Stimulated activated CD8-positive, alpha-beta memory T cell treated with anti-CD3 and anti-CD28 coated beads, Interleukin-7, amount 100 ng/mL, for 4 hours (primary cell): ENCODE results near the gene XPO6.

Experiments
- DNase-seq, 2 donors: peaks; one replicate each; pipeline ENCODE4 v3.0.0-alpha.2; 2020; ENCODE audit warnings: low read depth in 2 of 2

Gene XPO6

DNA sequence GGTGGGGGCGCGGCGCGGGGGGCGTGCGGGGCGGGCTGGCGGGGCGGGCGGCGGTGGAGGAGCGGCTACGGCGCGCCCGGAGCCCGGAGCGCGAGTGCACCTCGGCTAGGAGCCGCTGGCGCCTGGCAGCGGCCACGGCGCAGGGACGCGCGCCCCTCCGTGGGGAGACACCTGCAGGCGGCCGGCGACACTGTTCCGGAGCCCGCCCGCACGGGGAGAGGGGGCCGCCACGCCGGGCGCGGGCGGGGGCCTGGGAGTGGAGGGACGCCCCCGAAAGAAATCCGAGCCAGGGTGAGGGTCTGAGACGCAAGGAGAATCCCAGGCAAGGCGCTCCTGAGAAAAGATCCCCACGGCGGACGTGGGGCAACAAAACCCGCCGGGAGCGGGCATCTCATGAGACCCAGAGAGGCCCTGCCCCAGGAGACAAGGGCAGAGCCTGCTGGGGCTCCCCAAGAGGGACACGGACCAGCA lies 148.1 kb downstream of the XPO6 start, which contains the start of gene GSG1L:
TSS of gene GSG1L (minus strand) at position 124 of the 471 bp plus-strand sequence. CDS start 290 bp downstream, outside the sequence.
- DNase-seq, result no peak

GRCh38 chr16:28062847-28063521 lies 148.8 kb downstream of the XPO6 start:
- DNase-seq, result no peak

- DNase-seq, result no peak
Observed at GRCh38 chr16:28062261-28062846, 149.4 kb downstream of the XPO6 start.

DNA sequence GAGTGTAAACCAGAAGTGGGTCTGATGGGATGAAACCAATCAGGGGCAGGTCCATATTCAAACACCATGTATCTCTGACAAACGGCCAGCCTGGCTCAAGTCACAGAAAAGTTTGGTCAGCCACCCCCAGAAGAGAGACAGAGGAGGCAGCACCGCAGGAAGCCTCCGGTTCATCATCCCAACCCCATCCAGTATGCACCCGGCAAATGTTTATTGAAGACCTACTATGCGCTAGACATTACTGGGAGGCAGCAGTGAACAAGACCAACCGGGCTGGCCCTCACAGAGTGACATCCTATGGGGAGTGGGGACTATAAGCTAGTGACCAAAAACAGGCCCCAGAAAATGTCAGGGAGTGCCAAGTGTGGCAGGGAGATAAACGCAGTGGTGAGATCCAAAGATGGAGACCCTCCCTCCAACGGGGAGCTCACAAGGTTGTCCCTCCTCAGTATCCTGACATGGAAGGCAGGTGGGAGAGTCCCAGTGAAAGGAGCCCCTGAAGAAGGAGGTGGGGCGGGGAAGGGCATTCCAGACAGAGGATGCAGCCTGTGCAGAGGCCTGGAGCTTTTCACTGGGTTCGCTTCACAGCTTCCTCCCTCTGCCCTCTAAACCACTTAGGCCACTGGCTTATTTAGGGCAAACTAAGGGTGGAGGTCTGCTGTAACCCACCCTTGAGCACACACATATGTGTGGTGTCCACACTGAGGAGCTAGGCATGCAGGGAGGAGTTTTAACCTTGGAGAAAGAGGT lies 150.2 kb downstream of the XPO6 start:
- no peak for DNase-seq

- DNase-seq, result no peak
Observed at GRCh38 chr16:28059841-28060575, 151.8 kb downstream of the XPO6 start.

- DNase-seq, result no peak
Observed at GRCh38 chr16:28058839-28059589, 152.8 kb downstream of the XPO6 start.

- no peak for DNase-seq
Observed at GRCh38 chr16:28057949-28058348, 153.8 kb downstream of the XPO6 start.

DNA sequence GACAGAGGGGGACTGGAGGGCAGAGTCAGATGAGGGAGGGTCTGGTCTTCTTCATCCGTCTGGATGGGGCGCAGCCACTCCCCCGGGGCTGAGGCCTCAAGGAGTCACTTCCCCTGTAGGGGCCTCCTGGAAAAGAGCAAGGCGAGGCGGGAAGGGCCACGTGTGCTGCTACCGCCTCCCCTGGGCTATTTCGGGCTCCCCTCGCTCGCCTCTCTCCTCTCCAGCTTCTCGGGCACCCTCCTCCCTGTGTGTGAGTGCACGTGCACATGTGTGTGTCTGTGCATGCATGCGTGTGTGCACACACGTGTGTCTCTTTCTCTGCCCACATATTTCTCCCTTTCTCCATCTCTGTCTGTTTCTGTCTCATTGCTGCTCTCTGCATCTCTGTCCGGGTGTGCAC lies 158.3 kb downstream of the XPO6 start:
- DNase-seq, result no peak

DNA sequence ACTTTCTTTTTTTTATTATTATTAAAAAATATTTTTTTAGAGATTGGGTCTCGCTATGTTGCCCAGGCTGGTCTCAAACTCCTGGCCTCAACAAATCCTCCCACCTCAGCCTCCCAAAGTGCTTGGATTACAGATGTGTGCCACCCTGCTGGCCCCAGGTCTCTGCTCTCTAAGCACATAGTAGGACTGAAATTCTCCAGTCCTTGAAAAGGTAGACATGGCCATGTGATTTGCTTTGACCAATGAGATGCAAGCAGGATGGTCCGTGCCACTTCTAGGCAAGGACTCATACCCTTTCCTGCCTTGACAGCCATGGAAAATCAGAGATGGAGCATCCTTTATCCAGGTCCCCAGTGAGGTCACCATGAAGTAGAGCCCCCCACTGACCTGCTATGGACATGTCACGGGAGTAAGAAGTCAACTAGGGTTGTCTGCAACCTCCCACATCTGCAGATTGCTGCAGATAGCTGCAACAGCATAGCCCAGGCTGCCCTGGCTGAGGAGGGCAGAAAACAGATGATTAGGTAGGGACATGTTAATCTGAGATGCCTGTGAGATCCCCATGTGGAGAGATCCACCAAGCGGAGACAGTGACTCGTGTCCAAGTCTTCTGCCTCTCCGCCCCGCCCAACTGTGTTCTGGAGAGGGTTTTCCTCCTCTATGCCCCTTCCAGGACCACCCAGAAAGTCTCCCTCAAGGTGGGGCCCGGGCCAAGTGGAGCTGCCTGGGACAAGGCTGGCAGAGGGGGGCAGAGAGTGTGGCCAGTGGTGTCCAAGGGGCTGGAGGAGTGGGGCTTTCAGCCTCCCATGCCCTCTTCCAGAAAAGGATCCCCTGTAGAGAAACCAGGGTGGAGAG lies 159.3 kb downstream of the XPO6 start:
- no peak for DNase-seq

DNA sequence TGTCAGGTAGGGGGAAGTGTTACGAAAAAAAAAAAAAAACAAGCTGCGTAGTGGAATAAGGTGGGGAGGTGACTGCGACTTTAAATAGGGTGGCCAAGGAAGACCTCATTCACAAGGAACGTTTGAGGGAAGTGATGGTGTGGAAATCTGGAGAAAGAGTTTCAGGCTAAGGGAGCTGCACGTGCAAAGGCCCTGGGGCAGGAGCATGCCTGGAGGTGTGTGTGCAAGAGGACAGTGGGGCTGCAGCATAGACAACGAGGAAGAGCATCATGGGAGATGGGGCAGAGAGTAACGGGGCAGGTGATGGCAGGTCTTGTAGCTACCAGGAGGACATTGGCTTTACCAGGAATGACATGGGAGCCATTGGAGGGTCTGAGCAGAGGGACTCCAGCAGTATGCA lies 160.3 kb downstream of the XPO6 start:
- DNase-seq, result no peak
